ENCODE results near the gene FOXF2. TPM values are rescaled to one million over a fixed set of nuclear protein-coding genes. Genes with fewer than 3 reads are reported as not detected.

FOXF2 gene
- total RNA-seq, 1 donor, result not detected

- DNase-seq (ENCODE audit: low read depth in 2 of 3, low spot score in 2 of 3), result peak in 1 of 3 donors; percentile 64
Observed at GRCh38 chr6:1390133-1390945, 963 bp downstream of the FOXF2 start.

GRCh38 chr6:1390946-1391799 is 1.8 kb downstream of the FOXF2 start:
- no peak for DNase-seq (ENCODE audit: low read depth in 2 of 3, low spot score in 2 of 3)

GRCh38 chr6:1391800-1392309 is 2.5 kb downstream of the FOXF2 start:
- DNase-seq (ENCODE audit: low read depth in 2 of 3, low spot score in 2 of 3), result no peak

- DNase-seq (ENCODE audit: low read depth in 2 of 3, low spot score in 2 of 3), result no peak
Observed at GRCh38 chr6:1392813-1393640, 3.7 kb downstream of the FOXF2 start.

GRCh38 chr6:1393641-1394283 is 4.4 kb downstream of the FOXF2 start:
- DNase-seq (ENCODE audit: low read depth in 2 of 3, low spot score in 2 of 3), result no peak

GRCh38 chr6:1394514-1395463 is 5.4 kb downstream of the FOXF2 start:
- DNase-seq (ENCODE audit: low read depth in 2 of 3, low spot score in 2 of 3), result no peak

GRCh38 chr6:1395506-1395905 is 6.1 kb downstream of the FOXF2 start:
- DNase-seq (ENCODE audit: low read depth in 2 of 3, low spot score in 2 of 3), result no peak

- no peak for DNase-seq (ENCODE audit: low read depth in 2 of 3, low spot score in 2 of 3)
Observed at GRCh38 chr6:1395941-1396908, 6.8 kb downstream of the FOXF2 start.

- peak; percentile 50 to 85 (median 74) for DNase-seq (ENCODE audit: low read depth in 2 of 3, low spot score in 2 of 3)
Observed at GRCh38 chr6:1396952-1397868, 7.8 kb downstream of the FOXF2 start.

- no peak for DNase-seq (ENCODE audit: low read depth in 2 of 3, low spot score in 2 of 3)
Observed at GRCh38 chr6:1399085-1399780, 9.9 kb downstream of the FOXF2 start.

- no peak for DNase-seq (ENCODE audit: low read depth in 2 of 3, low spot score in 2 of 3)
Observed at GRCh38 chr6:1400126-1400850, 10.9 kb downstream of the FOXF2 start.

- no peak for DNase-seq (ENCODE audit: low read depth in 2 of 3, low spot score in 2 of 3)
Observed at GRCh38 chr6:1402369-1402768, 13.0 kb downstream of the FOXF2 start.

- no peak for DNase-seq (ENCODE audit: low read depth in 2 of 3, low spot score in 2 of 3)
Observed at GRCh38 chr6:1402868-1403267, 13.5 kb downstream of the FOXF2 start.

GRCh38 chr6:1403851-1404712 is 14.7 kb downstream of the FOXF2 start:
- no peak for DNase-seq (ENCODE audit: low read depth in 2 of 3, low spot score in 2 of 3)

- DNase-seq (ENCODE audit: low read depth in 2 of 3, low spot score in 2 of 3), result no peak
Observed at GRCh38 chr6:1404713-1405098, 15.3 kb downstream of the FOXF2 start.
